CD14-positive monocyte (primary cell): ENCODE measurements around the gene PSMD7. TPM values are rescaled to one million over a fixed set of nuclear protein-coding genes. Genes with fewer than 3 reads are reported as not detected.

Experiments used
- DNase-seq, 3 donors: peaks; one replicate each; pipeline ENCODE4 v3.0.0-alpha.2; 2011 to 2022
- H2AFZ ChIP-seq: 2 replicates; pipeline ENCODE4 v1.6.0; 2012; ENCODE audit warnings: mild to moderate bottlenecking, low read depth, low read length, inconsistent platforms; ENCODE audit not compliant: insufficient read depth, poor library complexity, severe bottlenecking
- H3K27ac ChIP-seq, 2 donors: 1 replicate in 1 of 2; 2 replicates in 1 of 2; pipeline ENCODE4 v1.5.1; 2012 to 2013; ENCODE audit warnings: low read length in 2 of 2, control low read depth in 1 of 2, inconsistent platforms in 1 of 2, low read depth in 1 of 2, mild to moderate bottlenecking in 1 of 2
- H3K27me3 ChIP-seq, 2 donors: one replicate each; pipeline versions ENCODE4 v1.6.0 to v1.6.1; 2011 to 2013; ENCODE audit warnings: low read length in 2 of 2; ENCODE audit not compliant: control insufficient read depth in 2 of 2, insufficient read depth in 2 of 2
- H3K36me3 ChIP-seq, 2 donors: replicated peaks in 1 of 2; 1 replicate in 1 of 2; 2 replicates in 1 of 2; pipeline versions ENCODE4 v1.5.1 to v1.6.1; 2012 to 2013; ENCODE audit warnings: low read length in 2 of 2, control low read depth in 1 of 2, inconsistent platforms in 1 of 2, mild to moderate bottlenecking in 1 of 2; ENCODE audit not compliant: insufficient read depth in 2 of 2, control insufficient read depth in 1 of 2
- H3K4me1 ChIP-seq, 2 donors: 1 replicate in 1 of 2; 2 replicates in 1 of 2; pipeline versions ENCODE4 v1.5.1 to v1.6.1; 2012 to 2013; ENCODE audit warnings: low read length in 2 of 2, control low read depth in 1 of 2, inconsistent platforms in 1 of 2, mild to moderate bottlenecking in 1 of 2, moderate library complexity in 1 of 2; ENCODE audit not compliant: insufficient read depth in 2 of 2, control insufficient read depth in 1 of 2
- H3K4me2 ChIP-seq: replicated peaks from 2 replicates; pipeline ENCODE3; 2012; ENCODE audit warnings: low read length, moderate library complexity, mild to moderate bottlenecking; ENCODE audit not compliant: poor library complexity, severe bottlenecking; ENCODE audit errors: extremely low read depth
- H3K4me3 ChIP-seq, 3 experiments: fragments of 200-600 bp in 1 of 3; sonication (generic) in 1 of 3; replicated peaks in 1 of 3; 1 replicate in 2 of 3; 2 replicates in 1 of 3; pipeline ENCODE4 v1.5.1; 2011 to 2013; ENCODE audit warnings: low read length in 3 of 3, mild to moderate bottlenecking in 3 of 3, control low read depth in 2 of 3, low read depth in 2 of 3, inconsistent platforms in 1 of 3, moderate library complexity in 1 of 3
- H3K79me2 ChIP-seq: 2 replicates; pipeline ENCODE4 v1.6.0; 2012; ENCODE audit warnings: mild to moderate bottlenecking, control low read depth, inconsistent platforms, low read length, moderate library complexity; ENCODE audit not compliant: insufficient read depth
- H3K9ac ChIP-seq: 2 replicates; pipeline ENCODE4 v1.6.0; 2017; ENCODE audit warnings: low read length, mild to moderate bottlenecking; ENCODE audit not compliant: insufficient read depth, poor library complexity, severe bottlenecking
- H3K9me3 ChIP-seq, 2 donors: replicated peaks in 1 of 2; 1 replicate in 1 of 2; 2 replicates in 1 of 2; pipeline versions ENCODE4 v1.5.1 to v1.6.1; 2012 to 2013; ENCODE audit warnings: low read length in 2 of 2, control low read depth in 1 of 2; ENCODE audit not compliant: control insufficient read depth in 1 of 2, insufficient read depth in 1 of 2
- H4K20me1 ChIP-seq: 2 replicates; pipeline ENCODE4 v1.6.0; 2012; ENCODE audit warnings: mild to moderate bottlenecking, low read length, control low read depth, moderate library complexity; ENCODE audit not compliant: insufficient read depth
- H3K27ac Mint-ChIP-seq, 7 donors: one replicate each; pipeline ENCODE4 v1.8.0; 2020; ENCODE audit warnings: mild to moderate bottlenecking in 7 of 7, mixed read lengths in 7 of 7, moderate library complexity in 6 of 7, inconsistent platforms in 2 of 7
- H3K27me3 Mint-ChIP-seq, 3 donors: one replicate each; pipeline ENCODE4 v1.8.0; 2021 to 2022; ENCODE audit warnings: low read depth in 3 of 3, mild to moderate bottlenecking in 3 of 3, mixed read lengths in 3 of 3, moderate library complexity in 3 of 3, inconsistent platforms in 1 of 3
- H3K36me3 Mint-ChIP-seq, 2 donors: one replicate each; pipeline ENCODE4 v1.8.0; 2020; ENCODE audit warnings: mixed read lengths in 2 of 2, inconsistent platforms in 1 of 2, mild to moderate bottlenecking in 1 of 2
- H3K4me1 Mint-ChIP-seq: one replicate; pipeline ENCODE4 v1.8.0; 2020; ENCODE audit warnings: mild to moderate bottlenecking, mixed read lengths
- H3K4me3 Mint-ChIP-seq, 2 donors: one replicate each; pipeline ENCODE4 v1.8.0; 2020; ENCODE audit warnings: mild to moderate bottlenecking in 2 of 2, mixed read lengths in 2 of 2, moderate library complexity in 1 of 2
- H3K9me3 Mint-ChIP-seq, 7 donors: one replicate each; pipeline ENCODE4 v1.8.0; 2020 to 2022; ENCODE audit warnings: mixed read lengths in 7 of 7, mild to moderate bottlenecking in 6 of 7, moderate library complexity in 6 of 7, inconsistent platforms in 2 of 7
- CTCF ChIP-seq: fragments of 200-600 bp; IDR thresholded peaks from one replicate; pipeline ENCODE4 v1.8.0; 2022; ENCODE audit warnings: antibody characterized with exemption, mild to moderate bottlenecking
- WGBS: methylation state at CpG from one replicate; pipeline ENCODE4 v1.1.5; 2013; ENCODE audit warnings: missing lambda C conversion rate; ENCODE audit not compliant: insufficient coverage; 5-methylcytosine and 5-hydroxymethylcytosine counted together
- intact Hi-C, 2 donors: fragments of 100-400 bp; cut with micrococcal nuclease; formaldehyde crosslinking; loops; one replicate each; pipeline versions ENCODE4 v1.15.0 to v1.15.1; 2023
- polyA plus RNA-seq, 3 donors: library from polyadenylated mRNA; depleted of rRNA in 1 of 3; unstranded in 2 of 3; stranded (reverse) in 1 of 3; fragments of 300-500 nt in 2 of 3; fragments of >200 nt in 1 of 3; fragmentation: Illumina TruSeq in 2 of 3; gene quantifications; 1 replicate in 2 of 3; 2 replicates in 1 of 3; pipeline ENCODE4 v1.2.3, GENCODE V29; 2012 to 2021

Gene PSMD7
- polyA plus RNA-seq, 3 donors, result 61.3 to 118 (median 96.7) TPM

- no peak overlapping the region for H3K4me3 Mint-ChIP-seq
Measured at GRCh38 chr16:74291176-74291575, 5.4 kb upstream of the PSMD7 start.

GRCh38 chr16:74291577-74292208 is 4.9 kb upstream of the PSMD7 start:
- no peaks in the 10 kb centered on the region for H3K27me3 Mint-ChIP-seq
- H3K4me3 Mint-ChIP-seq, result no peak overlapping the region

More at GRCh38 chr16:74291176-74291575, 5.4 kb upstream of the PSMD7 start:
- Mint-ChIP-seq H3K4me1 (peaks cover 8% of the 10 kb centered on the region), H3K27me3 (no peaks in the 10 kb centered on the region), H3K9me3 (peaks cover 0 to 9% (median 2%) of the 10 kb centered on the region in 7 donors), H3K36me3 (peaks cover 0 to 2% of the 10 kb centered on the region in 2 donors), H3K27ac (no peak overlapping the region)
- peaks cover 7 to 12% of the 10 kb centered on the region in 2 donors for H3K4me1 ChIP-seq
- WGBS, result 100% methylated on average over 1 of the region's 5 CpGs
- H3K79me2 ChIP-seq, result no peaks in the 10 kb centered on the region
- H3K36me3 ChIP-seq, result no peaks in the 10 kb centered on the region
- H3K4me3 ChIP-seq, result no peak overlapping the region
- no peaks in the 10 kb centered on the region for H4K20me1 ChIP-seq
- H3K9ac ChIP-seq, result no peak overlapping the region
- intact Hi-C loops, result no loop called here
- no peak overlapping the region for H3K27ac ChIP-seq
- no peaks in the 10 kb centered on the region for H3K27me3 ChIP-seq
- DNase-seq, result no peak
- no peak overlapping the region for H3K4me2 ChIP-seq
- TF ChIP-seq CTCF, result no peak
- no peak overlapping the region for H2AFZ ChIP-seq
- peaks cover 0 to 5% of the 10 kb centered on the region in 2 donors for H3K9me3 ChIP-seq

More at GRCh38 chr16:74291577-74292208, 4.9 kb upstream of the PSMD7 start:
- Histone ChIP-seq H3K4me1 (peaks cover 7 to 13% of the 10 kb centered on the region in 2 donors), H3K27ac (no peak overlapping the region), H4K20me1 (no peaks in the 10 kb centered on the region), H2AFZ (no peak overlapping the region), H3K4me3 (no peak overlapping the region), H3K27me3 (no peaks in the 10 kb centered on the region), H3K79me2 (peaks cover 1% of the 10 kb centered on the region), H3K4me2 (no peak overlapping the region), H3K36me3 (no peaks in the 10 kb centered on the region), H3K9ac (no peak overlapping the region), H3K9me3 (peaks cover 0 to 5% of the 10 kb centered on the region in 2 donors)
- H3K36me3 Mint-ChIP-seq, result peaks cover 0 to 2% of the 10 kb centered on the region in 2 donors
- no peak for TF ChIP-seq CTCF
- intact Hi-C loops, result no loop called here
- H3K9me3 Mint-ChIP-seq, result peaks cover 0 to 9% (median 2%) of the 10 kb centered on the region in 7 donors
- no peak overlapping the region for H3K27ac Mint-ChIP-seq
- peaks cover 8% of the 10 kb centered on the region for H3K4me1 Mint-ChIP-seq
- no peak for DNase-seq
- WGBS, result no CpG with 5 or more reads among the region's 1 CpG
